Neural cell (in vitro differentiated cells): ENCODE data around the gene AKT3. TPM values are rescaled to one million over a fixed set of nuclear protein-coding genes. Genes with fewer than 3 reads are reported as not detected.

Source experiments
- H2AFZ ChIP-seq: fragments of 200-600, 300-800 bp; sonication (generic), shearing (Covaris generic); 2 replicates; pipeline ENCODE4 v1.6.0; 2014; ENCODE audit warnings: low read depth, mild to moderate bottlenecking, antibody characterized with exemption, low read length, moderate library complexity
- H3F3A ChIP-seq: fragments of 200-600 bp; shearing (Covaris generic); 2 replicates; pipeline ENCODE4 v1.6.1; 2016; ENCODE audit warnings: mild to moderate bottlenecking, moderate library complexity, mixed read lengths, antibody characterized with exemption, low read length; ENCODE audit not compliant: insufficient read depth, poor library complexity, severe bottlenecking
- H3K27ac ChIP-seq: fragments of 200-600, 300-800 bp; sonication (generic), shearing (Covaris generic); 2 replicates; pipeline ENCODE4 v1.5.1; 2014; ENCODE audit warnings: mild to moderate bottlenecking, low read length, moderate library complexity
- H3K27me3 ChIP-seq: fragments of 300-800, 200-600 bp; sonication (generic), shearing (Covaris generic); 2 replicates; pipeline ENCODE4 v1.6.0; 2014; ENCODE audit warnings: mild to moderate bottlenecking, low read depth, low read length, moderate library complexity; ENCODE audit not compliant: insufficient read depth
- H3K36me3 ChIP-seq: fragments of 300-800, 200-600 bp; sonication (generic), shearing (Covaris generic); 2 replicates; pipeline ENCODE4 v1.5.1; 2014; ENCODE audit warnings: mild to moderate bottlenecking, antibody characterized with exemption, low read length, moderate library complexity; ENCODE audit not compliant: insufficient read depth
- H3K4me2 ChIP-seq: fragments of 300-800, 200-600 bp; sonication (generic), shearing (Covaris generic); 2 replicates; pipeline ENCODE4 v1.6.0; 2014; ENCODE audit warnings: mild to moderate bottlenecking, low read length
- H3K4me3 ChIP-seq: fragments of 300-800, 200-600 bp; sonication (generic), shearing (Covaris generic); 2 replicates; pipeline ENCODE4 v1.5.1; 2014; ENCODE audit warnings: mild to moderate bottlenecking, low read length, moderate library complexity
- H3K79me2 ChIP-seq: fragments of 200-600 bp; shearing (Covaris generic); replicated peaks from 2 replicates; pipeline ENCODE4 v1.6.0; 2014; ENCODE audit warnings: mild to moderate bottlenecking, low read length, moderate library complexity; ENCODE audit not compliant: insufficient read depth
- H3K9ac ChIP-seq: fragments of 300-800, 200-600 bp; sonication (generic), shearing (Covaris generic); 2 replicates; pipeline ENCODE4 v1.6.1; 2016; ENCODE audit warnings: mild to moderate bottlenecking, low read length, mixed read lengths
- H3K9me2 ChIP-seq: fragments of 200-600 bp; shearing (Covaris generic); 2 replicates; pipeline ENCODE4 v1.6.1; 2016; ENCODE audit warnings: mild to moderate bottlenecking, low read length, mixed read lengths; ENCODE audit not compliant: insufficient read depth
- H3K9me3 ChIP-seq: fragments of 200-600, 300-800 bp; sonication (generic), shearing (Covaris generic); 2 replicates; pipeline ENCODE4 v1.6.1; 2016; ENCODE audit warnings: mild to moderate bottlenecking, mixed run types, low read length, moderate library complexity, mixed read lengths
- H4K20me1 ChIP-seq: fragments of 200-600 bp; shearing (Covaris generic); 2 replicates; pipeline ENCODE4 v1.6.1; 2016; ENCODE audit warnings: mild to moderate bottlenecking, mixed run types; ENCODE audit not compliant: insufficient read depth
- CTCF ChIP-seq: fragments of 450-650 bp; IDR thresholded peaks from 2 replicates; pipeline ENCODE4 v1.5.1; 2014; ENCODE audit warnings: antibody characterized with exemption, mild to moderate bottlenecking, moderate library complexity; ENCODE audit not compliant: poor library complexity, severe bottlenecking
- EP300 ChIP-seq: fragments of 450-650 bp; conservative IDR thresholded peaks from 2 replicates; pipeline ENCODE4 v1.6.1; 2014; ENCODE audit warnings: antibody characterized with exemption, mild to moderate bottlenecking, moderate library complexity; ENCODE audit not compliant: poor library complexity, severe bottlenecking
- EZH2 ChIP-seq: fragments of 200-600, 300-800 bp; shearing (Covaris generic), sonication (generic); IDR thresholded peaks from 2 replicates; pipeline ENCODE4 v1.6.1; 2014; ENCODE audit warnings: antibody characterized with exemption, low read length, borderline replicate concordance, mild to moderate bottlenecking; ENCODE audit not compliant: insufficient read depth, poor library complexity, severe bottlenecking
- MXI1 ChIP-seq: fragments of 450-650 bp; conservative IDR thresholded peaks from 2 replicates; pipeline ENCODE4 v1.6.1; 2014; ENCODE audit warnings: antibody characterized with exemption, mild to moderate bottlenecking; ENCODE audit not compliant: poor library complexity, severe bottlenecking
- POLR2AphosphoS5 ChIP-seq: IDR thresholded peaks from 2 replicates; pipeline ENCODE4 v1.6.1; 2012
- RAD21 ChIP-seq: fragments of 450-650 bp; conservative IDR thresholded peaks from 2 replicates; pipeline ENCODE4 v1.6.1; 2014; ENCODE audit warnings: antibody characterized with exemption, mild to moderate bottlenecking, moderate library complexity
- REST ChIP-seq: IDR thresholded peaks from 2 replicates; pipeline ENCODE4 v1.6.1; 2012; ENCODE audit warnings: borderline replicate concordance
- SMC3 ChIP-seq: fragments of 450-650 bp; conservative IDR thresholded peaks from 2 replicates; pipeline ENCODE4 v1.6.1; 2014; ENCODE audit warnings: antibody characterized with exemption, mild to moderate bottlenecking, moderate library complexity; ENCODE audit not compliant: poor library complexity
- TAF1 ChIP-seq: IDR thresholded peaks from 2 replicates; pipeline ENCODE4 v1.6.1; 2012; ENCODE audit warnings: low read depth
- polyA plus RNA-seq: library from polyadenylated mRNA; depleted of rRNA; stranded (reverse); fragments of >200 nt; gene quantifications from 2 replicates; pipeline ENCODE4 v1.2.3, GENCODE V29; 2014

AKT3 gene
- polyA plus RNA-seq, 1 donor from 2014 or later, result 46.0 TPM

- Histone ChIP-seq H3K27ac (no peak overlapping the region), H3K4me2 (no peak overlapping the region), H3K9me2 (no peaks in the 10 kb centered on the region), H3K79me2 (no peaks in the 10 kb centered on the region), H4K20me1 (no peaks in the 10 kb centered on the region), H3K36me3 (no peaks in the 10 kb centered on the region), H3K4me3 (no peak overlapping the region), H3K9me3 (no peaks in the 10 kb centered on the region), H3F3A (no peaks in the 10 kb centered on the region), H2AFZ (no peak overlapping the region), H3K27me3 (peaks cover 3% of the 10 kb centered on the region), H3K9ac (no peak overlapping the region)
- TF ChIP-seq TAF1 (no peak), EP300 (no peak), RAD21 (no peak), POLR2AphosphoS5 (no peak), MXI1 (no peak), CTCF (no peak), EZH2 (no peak)
Observed at GRCh38 chr1:243483952-243484351, 366.1 kb downstream of the AKT3 start.

GRCh38 chr1:243483071-243483771 is 366.8 kb downstream of the AKT3 start:
- H3K4me2 ChIP-seq, result no peak overlapping the region
- H4K20me1 ChIP-seq, result no peaks in the 10 kb centered on the region
- no peaks in the 10 kb centered on the region for H3K9me2 ChIP-seq
- H3K9ac ChIP-seq, result no peak overlapping the region
- H3K27ac ChIP-seq, result no peak overlapping the region
- no peaks in the 10 kb centered on the region for H3K9me3 ChIP-seq
- no peak overlapping the region for H2AFZ ChIP-seq
- H3K79me2 ChIP-seq, result no peaks in the 10 kb centered on the region
- no peak overlapping the region for H3K4me3 ChIP-seq
- H3K27me3 ChIP-seq, result peaks cover 3% of the 10 kb centered on the region
- no peaks in the 10 kb centered on the region for H3K36me3 ChIP-seq
- no peak for TF ChIP-seq RAD21
- TF ChIP-seq MXI1, result no peak
- no peak for TF ChIP-seq EP300
- TF ChIP-seq EZH2, result no peak
- no peak for TF ChIP-seq TAF1
- no peak for TF ChIP-seq REST
- no peak for TF ChIP-seq POLR2AphosphoS5
- TF ChIP-seq SMC3, result no peak
- TF ChIP-seq CTCF, result no peak
- H3F3A ChIP-seq, result no peaks in the 10 kb centered on the region
